Fibroblast of mammary gland (primary cell): ENCODE results near the gene LPP.

Experiments
- DNase-seq: peaks from one replicate; pipeline ENCODE4 v3.0.0-alpha.2; 2010; ENCODE audit warnings: low read depth
- H3K4me3 ChIP-seq: 2 replicates; pipeline ENCODE4 v1.5.1; 2011; ENCODE audit warnings: low read depth, mild to moderate bottlenecking, low read length, moderate library complexity; ENCODE audit not compliant: control insufficient read depth
- TF ChIP-seq, protein P1 (sequence below): conservative IDR thresholded peaks from 2 replicates; pipeline ENCODE4 v1.5.1; 2011; ENCODE audit warnings: low read depth, low read length, inconsistent platforms; ENCODE audit not compliant: control insufficient read depth, insufficient read depth

LPP gene

DNA sequence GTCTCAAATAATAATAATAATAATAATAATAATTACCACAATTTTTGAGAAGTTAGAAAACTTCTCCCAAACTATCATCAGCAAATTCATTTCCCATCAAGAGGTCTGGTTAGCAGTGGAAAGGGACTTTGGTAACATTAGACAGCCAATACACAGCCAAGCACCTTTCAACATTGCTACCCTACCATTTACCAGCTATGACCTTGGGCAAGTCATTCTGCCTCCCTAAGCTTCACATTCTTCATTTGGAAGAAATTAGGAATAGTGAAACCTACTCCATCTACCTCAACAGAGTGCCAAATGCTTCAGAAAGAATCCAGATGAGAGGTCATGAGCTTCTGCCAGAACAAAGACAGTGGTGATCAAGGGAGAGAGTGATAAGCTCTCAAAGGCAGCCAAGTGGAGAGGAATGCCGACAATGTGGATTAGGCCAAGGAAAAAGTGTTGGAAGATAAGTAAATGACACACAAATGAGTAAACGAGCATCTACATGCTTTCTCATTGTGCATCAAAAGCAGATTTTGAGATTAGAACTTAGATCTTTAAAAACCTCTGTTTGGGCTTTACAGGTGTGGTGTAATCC lies 42.9 kb upstream of the LPP start:
- TF ChIP-seq, protein P1, sequence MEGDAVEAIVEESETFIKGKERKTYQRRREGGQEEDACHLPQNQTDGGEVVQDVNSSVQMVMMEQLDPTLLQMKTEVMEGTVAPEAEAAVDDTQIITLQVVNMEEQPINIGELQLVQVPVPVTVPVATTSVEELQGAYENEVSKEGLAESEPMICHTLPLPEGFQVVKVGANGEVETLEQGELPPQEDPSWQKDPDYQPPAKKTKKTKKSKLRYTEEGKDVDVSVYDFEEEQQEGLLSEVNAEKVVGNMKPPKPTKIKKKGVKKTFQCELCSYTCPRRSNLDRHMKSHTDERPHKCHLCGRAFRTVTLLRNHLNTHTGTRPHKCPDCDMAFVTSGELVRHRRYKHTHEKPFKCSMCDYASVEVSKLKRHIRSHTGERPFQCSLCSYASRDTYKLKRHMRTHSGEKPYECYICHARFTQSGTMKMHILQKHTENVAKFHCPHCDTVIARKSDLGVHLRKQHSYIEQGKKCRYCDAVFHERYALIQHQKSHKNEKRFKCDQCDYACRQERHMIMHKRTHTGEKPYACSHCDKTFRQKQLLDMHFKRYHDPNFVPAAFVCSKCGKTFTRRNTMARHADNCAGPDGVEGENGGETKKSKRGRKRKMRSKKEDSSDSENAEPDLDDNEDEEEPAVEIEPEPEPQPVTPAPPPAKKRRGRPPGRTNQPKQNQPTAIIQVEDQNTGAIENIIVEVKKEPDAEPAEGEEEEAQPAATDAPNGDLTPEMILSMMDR, result no peak
- H3K4me3 ChIP-seq, result no peak overlapping the region
- no peak for DNase-seq

DNA sequence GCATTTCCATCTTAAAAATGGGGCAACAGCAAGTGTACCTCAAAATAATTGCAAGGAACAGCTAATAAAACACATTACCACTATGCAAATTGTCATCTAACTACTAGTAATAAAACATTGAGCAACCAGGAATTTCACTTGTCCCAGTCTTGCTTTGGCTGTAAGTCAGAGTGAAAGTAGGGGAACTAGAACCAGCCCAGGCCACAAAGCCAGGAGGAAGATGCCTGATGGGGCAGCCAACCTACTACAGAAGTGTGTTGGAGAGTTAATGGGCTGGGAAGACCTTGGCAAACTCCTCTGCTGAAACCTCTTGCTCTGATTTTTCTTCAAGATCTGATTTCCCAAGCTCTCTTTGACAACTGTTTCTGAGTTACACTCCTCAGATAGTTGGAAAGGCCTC lies 40.2 kb upstream of the LPP start:
- TF ChIP-seq, protein P1, result no peak
- no peak for DNase-seq
- H3K4me3 ChIP-seq, result no peak overlapping the region

DNA sequence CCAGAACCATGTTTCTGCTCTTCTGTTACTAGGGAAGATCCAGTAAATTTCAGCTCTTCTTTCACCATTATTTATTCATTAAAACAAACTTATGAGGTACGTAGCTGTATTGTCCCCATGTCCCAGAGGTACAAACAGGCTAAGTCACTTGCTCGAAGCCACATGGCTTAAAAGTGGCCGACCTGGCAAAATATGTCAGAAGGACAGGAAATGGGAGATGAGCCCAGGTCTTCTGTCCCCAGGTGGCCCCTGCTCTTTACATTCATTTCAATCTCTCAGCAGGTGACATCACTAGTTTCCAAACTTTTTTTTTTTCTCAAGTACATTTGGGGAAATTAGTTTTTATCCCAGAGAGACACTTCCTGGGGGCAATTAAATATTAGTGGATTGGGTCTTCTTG lies 34.1 kb upstream of the LPP start:
- TF ChIP-seq, protein P1, result no peak
- no peak overlapping the region for H3K4me3 ChIP-seq
- no peak for DNase-seq

DNA sequence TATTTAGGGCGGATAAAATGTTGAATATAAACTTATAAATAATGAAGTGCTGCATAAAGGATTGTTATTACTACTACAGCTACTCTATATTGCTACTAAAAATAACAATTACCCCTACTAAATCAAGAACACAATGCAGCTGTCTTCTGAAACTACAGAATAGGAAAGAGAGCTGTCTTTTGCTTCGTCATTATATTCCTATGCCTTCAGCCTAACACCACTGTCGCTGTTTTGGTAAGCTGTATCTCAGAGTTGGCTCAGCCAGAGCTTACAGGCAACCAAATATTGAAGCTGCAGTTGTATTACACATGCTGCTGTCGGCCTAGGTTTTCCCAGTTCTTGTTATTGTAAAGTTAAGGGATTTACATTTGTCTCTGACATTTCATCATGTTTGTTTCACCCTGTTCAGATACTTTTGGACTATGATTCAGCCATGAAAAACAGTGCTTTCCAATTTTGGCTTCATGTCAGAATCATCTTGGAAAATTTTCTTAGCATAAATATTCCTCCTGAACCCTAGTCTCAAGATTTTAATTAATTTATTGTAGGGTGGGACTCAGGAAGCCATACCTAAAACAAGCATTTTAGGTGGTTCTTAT lies 31.3 kb upstream of the LPP start:
- TF ChIP-seq, protein P1, result no peak
- no peak overlapping the region for H3K4me3 ChIP-seq
- DNase-seq, result no peak

DNA sequence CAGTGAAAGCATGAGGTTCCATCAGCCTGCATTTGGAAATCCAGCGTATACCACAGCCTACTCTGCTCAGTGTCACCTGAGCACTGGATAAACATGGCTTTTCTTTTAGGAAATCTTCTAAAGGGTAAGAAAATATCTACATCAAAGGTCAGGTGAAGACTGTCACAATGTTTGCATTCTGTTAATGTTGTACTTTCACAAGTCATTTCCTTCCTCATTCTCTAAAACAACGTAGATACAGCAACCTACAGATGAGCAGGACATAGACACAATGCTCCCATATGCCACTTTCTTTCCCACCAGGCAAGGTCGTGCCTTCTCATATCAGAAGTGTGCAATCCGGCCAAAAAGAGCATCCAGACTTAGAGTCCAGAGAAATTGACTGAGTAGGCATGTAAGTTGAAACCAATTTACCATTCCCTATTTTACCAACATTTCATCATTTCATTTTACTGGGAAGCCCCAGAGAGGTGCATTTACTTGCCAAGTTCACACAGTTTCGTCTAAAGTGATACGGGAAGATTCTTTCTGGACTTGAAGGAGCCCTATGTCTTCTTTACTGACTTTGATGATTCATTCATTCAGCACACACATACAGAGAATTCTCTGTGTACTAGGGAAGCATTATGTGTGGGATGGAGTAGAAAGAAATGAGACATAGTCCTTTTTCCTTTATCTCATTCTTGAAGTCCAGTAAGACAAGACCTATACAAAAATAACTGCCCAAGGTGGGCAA lies 30.6 kb upstream of the LPP start:
- TF ChIP-seq, protein P1, result no peak
- peak; percentile 47 for DNase-seq
- H3K4me3 ChIP-seq, result no peak overlapping the region

DNA sequence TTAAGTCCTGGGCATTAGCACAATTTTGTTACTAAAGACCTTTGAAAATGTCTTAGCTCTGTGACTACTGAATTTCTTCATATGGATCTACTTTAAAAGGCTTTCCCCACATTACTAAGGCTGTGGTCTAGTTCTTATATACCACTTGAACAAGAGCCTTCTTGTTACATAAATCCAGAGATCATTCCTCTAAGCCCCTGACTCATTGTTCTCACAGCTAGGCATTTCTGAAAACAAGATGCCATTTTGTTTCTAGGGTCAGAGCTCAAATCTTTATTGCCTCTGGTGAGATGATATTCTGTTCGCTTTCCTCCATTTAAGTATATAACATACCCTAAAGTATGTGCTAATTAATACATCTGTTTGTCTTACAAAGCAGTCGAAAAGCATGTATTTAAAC lies 29.8 kb upstream of the LPP start:
- no peak overlapping the region for H3K4me3 ChIP-seq
- TF ChIP-seq, protein P1, result no peak
- DNase-seq, result peak; percentile 33
